Measurements from ENCODE around the gene CDKN1A. TPM values are rescaled to one million over a fixed set of nuclear protein-coding genes. Genes with fewer than 3 reads are reported as not detected.

CDKN1A gene
- total and polyA plus RNA-seq, 9 of the 15 experiments (the other 6 are each of a cell fraction or from before 2014, with no cell fraction given), result 0.25 to 8.1 (median 5.1) TPM

GRCh38 chr6:36698871-36699271, 20.4 kb downstream of the CDKN1A start:
- H3K27me3 ChIP-seq (ENCODE audit: control insufficient read depth in 2 of 2, insufficient read depth in 2 of 2, low read length in 2 of 2), result peaks cover 20 to 53% of the 10 kb centered on the region in 2 experiments
- H3K9me3 ChIP-seq (replicated peaks; ENCODE audit: control insufficient read depth, insufficient read depth, low read depth, low read length), result no peaks in the 10 kb centered on the region
- no peak for FAIRE-seq
- no TSS peak for BruUV-seq (replicated peaks)
- H3K4me2 ChIP-seq (ENCODE audit: insufficient read depth, low read length), result no peak overlapping the region
- peaks cover 0 to 1% of the 10 kb centered on the region in 2 experiments; a peak in 2 of 5 replicates for H3K4me1 ChIP-seq (replicated peaks in 1 of 2; ENCODE audit: control insufficient read depth in 2 of 2, insufficient read depth in 2 of 2, low read length in 2 of 2)
- no peak for DNase-seq (ENCODE audit: extremely low read depth in 1 of 4, low spot score in 3 of 4)
- in situ Hi-C loops (cut with MboI), result no loop called here
- no peak for ATAC-seq
- intact Hi-C loops (cut with micrococcal nuclease), result no loop called here
- H3K9me1 ChIP-seq (ENCODE audit: control insufficient read depth, insufficient read depth, low read length), result peaks cover 2% of the 10 kb centered on the region
- no peak overlapping the region for H3K27ac ChIP-seq (ENCODE audit: extremely low read depth, low read depth, low read length)
- no peak overlapping the region for H2AFZ ChIP-seq (ENCODE audit: low read depth, low read length)
- ChIA-PET POLR2A (interaction anchor here (0.7 kb wide), 1 partner anchor 350 kb away, joined by 9 read pairs; no protein-coding TSS in a partner anchor), CTCF (ENCODE audit: low intra/inter-chr PET ratio) (no interaction called here)
- no peaks in the 10 kb centered on the region for H3K79me2 ChIP-seq (ENCODE audit: control insufficient read depth, insufficient read depth, low read length)
- no peak overlapping the region for H3K4me3 ChIP-seq
- H3K9ac ChIP-seq (ENCODE audit: insufficient read depth in 1 of 2, low read depth in 2 of 2, low read length in 2 of 2), result peak overlapping the region in 1 of 2 experiments; percentile 3; a peak in 2 of 4 replicates
- H3K36me3 ChIP-seq (ENCODE audit: control insufficient read depth, insufficient read depth, low read length), result no peaks in the 10 kb centered on the region
- peaks cover 6% of the 10 kb centered on the region; the same call in 1 of the 2 replicates for H4K20me1 ChIP-seq (replicated peaks; ENCODE audit: control insufficient read depth, insufficient read depth, low read length)
- WGBS (ENCODE audit: insufficient coverage, low coverage, missing lambda C conversion rate), result 9% methylated on average over 8 of the region's 8 CpGs
- TF ChIP-seq NELFE (IDR thresholded peaks at IDR 0.05; ENCODE audit: insufficient read depth, insufficient read length) (no peak), MYBL2 (IDR thresholded peaks at IDR 0.05; ENCODE audit: low read depth) (no peak), MYBL2 (CRISPR knock-in tag; IDR thresholded peaks at IDR 0.05; ENCODE audit: borderline replicate concordance) (0 out of 2 replicates have a peak, but pooled peaks have one; percentile 26)
- TF ChIP-seq, protein P1, sequence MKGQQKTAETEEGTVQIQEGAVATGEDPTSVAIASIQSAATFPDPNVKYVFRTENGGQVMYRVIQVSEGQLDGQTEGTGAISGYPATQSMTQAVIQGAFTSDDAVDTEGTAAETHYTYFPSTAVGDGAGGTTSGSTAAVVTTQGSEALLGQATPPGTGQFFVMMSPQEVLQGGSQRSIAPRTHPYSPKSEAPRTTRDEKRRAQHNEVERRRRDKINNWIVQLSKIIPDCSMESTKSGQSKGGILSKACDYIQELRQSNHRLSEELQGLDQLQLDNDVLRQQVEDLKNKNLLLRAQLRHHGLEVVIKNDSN (CRISPR knock-in tag; IDR thresholded peaks at IDR 0.05), result 0 out of 2 replicates have a peak, but pooled peaks have one; percentile 3

GRCh38 chr6:36699348-36699747, 20.8 kb downstream of the CDKN1A start:
- Histone ChIP-seq H3K9ac (ENCODE audit: insufficient read depth in 1 of 2, low read depth in 2 of 2, low read length in 2 of 2) (peak overlapping the region in 1 of 2 experiments; percentile 3; a peak in 1 of 4 replicates), H3K9me1 (ENCODE audit: control insufficient read depth, insufficient read depth, low read length) (peaks cover 3% of the 10 kb centered on the region), H3K79me2 (ENCODE audit: control insufficient read depth, insufficient read depth, low read length) (no peaks in the 10 kb centered on the region), H3K4me1 (replicated peaks in 1 of 2; ENCODE audit: control insufficient read depth in 2 of 2, insufficient read depth in 2 of 2, low read length in 2 of 2) (peaks cover 0 to 5% of the 10 kb centered on the region in 2 experiments; a peak in 2 of 5 replicates), H3K27ac (ENCODE audit: extremely low read depth, low read depth, low read length) (no peak overlapping the region), H3K9me3 (replicated peaks; ENCODE audit: control insufficient read depth, insufficient read depth, low read depth, low read length) (no peaks in the 10 kb centered on the region), H3K4me3 (no peak overlapping the region), H3K4me2 (ENCODE audit: insufficient read depth, low read length) (no peak overlapping the region), H4K20me1 (replicated peaks; ENCODE audit: control insufficient read depth, insufficient read depth, low read length) (peaks cover 6% of the 10 kb centered on the region; the same call in 1 of the 2 replicates), H2AFZ (ENCODE audit: low read depth, low read length) (no peak overlapping the region), H3K36me3 (ENCODE audit: control insufficient read depth, insufficient read depth, low read length) (no peaks in the 10 kb centered on the region), H3K27me3 (ENCODE audit: control insufficient read depth in 2 of 2, insufficient read depth in 2 of 2, low read length in 2 of 2) (peaks cover 25 to 58% of the 10 kb centered on the region in 2 experiments)
- in situ Hi-C loops (cut with MboI), result no loop called here
- DNase-seq (ENCODE audit: extremely low read depth in 1 of 4, low spot score in 3 of 4) (peak in 3 of 4 experiments; percentile 35 to 54 (median 45)), FAIRE-seq (peak; percentile 81), ATAC-seq (peak; percentile 51)
- no TSS peak for BruUV-seq (replicated peaks)
- 3% methylated on average over 7 of the region's 7 CpGs for WGBS (ENCODE audit: insufficient coverage, low coverage, missing lambda C conversion rate)
- CTCF ChIA-PET (ENCODE audit: low intra/inter-chr PET ratio), result no interaction called here
- POLR2A ChIA-PET, result no interaction called here
- intact Hi-C loops (cut with micrococcal nuclease), result no loop called here
- TF ChIP-seq SFPQ (IDR thresholded peaks at IDR 0.05; ENCODE audit: low read depth, low read length), result no peak
- 0 out of 4 replicates have a peak, but pooled peaks of 1 of the 2 experiments have one; percentile 15 for TF ChIP-seq NRF1 (conservative IDR thresholded peaks at IDR 0.05 in 1 of 2, IDR thresholded peaks at IDR 0.05 in 1 of 2)
- TF ChIP-seq BCOR (IDR thresholded peaks at IDR 0.05), result peak; percentile 44; the same call in 1 of the 2 replicates
- TF ChIP-seq TFAM (CRISPR knock-in tag; conservative IDR thresholded peaks at IDR 0.05), result no peak
- no peak for TF ChIP-seq ZNF445 (CRISPR knock-in tag; IDR thresholded peaks at IDR 0.05; ENCODE audit: low read depth)
- TF ChIP-seq ZNF561 (CRISPR knock-in tag; conservative IDR thresholded peaks at IDR 0.05), result no peak
- peak in 1 of 3 experiments; percentile 17 for TF ChIP-seq YY1 (IDR thresholded peaks at IDR 0.05; ENCODE audit: borderline replicate concordance in 1 of 3, control insufficient read depth in 1 of 3, extremely low read depth in 1 of 3, insufficient read depth in 3 of 3, insufficient read length in 1 of 3, insufficient replicate concordance in 2 of 3, low read depth in 1 of 3, low read length in 2 of 3)

Measured in K562 (cell line).